Femur (tissue), 1 donor: ENCODE data around the gene HOXB5.

ENCODE experiments used
- DNase-seq: peaks from one replicate; pipeline ENCODE4 v3.0.0-alpha.2; 2017

HOXB5 gene

GRCh38 chr17:48589060-48589830 is 4.3 kb downstream of the HOXB5 start:
- no peak for DNase-seq

GRCh38 chr17:48588528-48588927 is 5.1 kb downstream of the HOXB5 start:
- no peak for DNase-seq

GRCh38 chr17:48588074-48588415 is 5.5 kb downstream of the HOXB5 start:
- DNase-seq, result no peak

- DNase-seq, result no peak
Observed at GRCh38 chr17:48587276-48588073, 6.1 kb downstream of the HOXB5 start.

- no peak for DNase-seq
Observed at GRCh38 chr17:48586355-48587258, 7.0 kb downstream of the HOXB5 start.

- no peak for DNase-seq
Observed at GRCh38 chr17:48584223-48584741, 9.3 kb downstream of the HOXB5 start.

- no peak for DNase-seq
Observed at GRCh38 chr17:48583708-48584222, 9.8 kb downstream of the HOXB5 start.

GRCh38 chr17:48582750-48583069 is 10.9 kb downstream of the HOXB5 start:
- no peak for DNase-seq

GRCh38 chr17:48579760-48580554 is 13.6 kb downstream of the HOXB5 start:
- DNase-seq, result no peak

GRCh38 chr17:48579471-48579759 is 14.2 kb downstream of the HOXB5 start:
- no peak for DNase-seq

- no peak for DNase-seq
Observed at GRCh38 chr17:48578616-48579470, 14.7 kb downstream of the HOXB5 start.

GRCh38 chr17:48577946-48578615 is 15.5 kb downstream of the HOXB5 start, which contains the start of gene HOXB4:
Gene HOXB4 (minus strand): TSS chr17:48578350. CDS start chr17:48578319, 31 bp downstream.
- peak; percentile 85 for DNase-seq

- no peak for DNase-seq
Observed at GRCh38 chr17:48577330-48577945, 16.1 kb downstream of the HOXB5 start.

GRCh38 chr17:48576479-48577309 is 16.9 kb downstream of the HOXB5 start:
- DNase-seq, result no peak

- DNase-seq, result no peak
Observed at GRCh38 chr17:48575673-48576478, 17.7 kb downstream of the HOXB5 start.

GRCh38 chr17:48575066-48575582 is 18.5 kb downstream of the HOXB5 start:
- DNase-seq, result no peak

GRCh38 chr17:48574505-48575065 is 19.0 kb downstream of the HOXB5 start:
- DNase-seq, result no peak
